GM12878 (cell line): Measurements from ENCODE around the gene PRR16. TPM values are rescaled to one million over a fixed set of nuclear protein-coding genes. Genes with fewer than 3 reads are reported as not detected.

ENCODE experiments used
- ATAC-seq: fragments of 200-7000 bp; cut with Tn5 transposase; 3 replicates; pipeline ENCODE4 v1.9.1; 2020; ENCODE audit warnings: mild to moderate bottlenecking, moderate library complexity
- BruUV-seq: library from RNA; stranded (reverse); fragments of 400-500 nt; replicated peaks from 2 replicates; lab custom pipeline; 2021; lab: Mats Ljungman, UMichigan
- CTCF ChIA-PET: fragments of 300-600 bp; sonication (Branson Sonifier 250); formaldehyde crosslinking; extraction: SDS; loops from one replicate; lab custom pipeline; 2021; ENCODE audit warnings: inconsistent platforms; lab: Yijun Ruan, JAX
- POLR2A ChIA-PET: fragments of 350-600 bp; formaldehyde crosslinking; extraction: SDS; loops from one replicate; lab custom pipeline; 2021; ENCODE audit warnings: inconsistent platforms; lab: Charles Lee
- RAD21 ChIA-PET: fragments of 300-600 bp; sonication (Branson Sonifier 250); formaldehyde crosslinking; loops from one replicate; lab custom pipeline; 2023; ENCODE audit warnings: antibody characterized with exemption; ENCODE audit not compliant: unreplicated experiment; lab: Charles Lee
- SMC1A ChIA-PET: fragments of 300-600 bp; sonication (Branson Sonifier 250); formaldehyde crosslinking; loops from one replicate; lab custom pipeline; 2023; ENCODE audit not compliant: unreplicated experiment, uncharacterized antibody; lab: Charles Lee
- DNase-seq: peaks from one replicate; pipeline ENCODE4 v3.0.0-alpha.2; 2011; ENCODE audit warnings: low read depth, low spot score
- FAIRE-seq: peaks from 3 replicates; lab custom pipeline; 2011; peaks lifted over from hg19 to GRCh38; lab: Jason Lieb, UNC
- H2AFZ ChIP-seq: 2 replicates; pipeline ENCODE4 v1.6.0; 2011; ENCODE audit warnings: low read depth, low read length, control low read depth; ENCODE audit not compliant: control insufficient read depth
- H3K27ac ChIP-seq: 2 replicates; pipeline ENCODE4 v1.5.1; 2011; ENCODE audit warnings: control low read depth; ENCODE audit not compliant: control insufficient read depth, insufficient read depth
- H3K27me3 ChIP-seq, 2 experiments: replicated peaks in 1 of 2; 2 replicates each; pipeline versions ENCODE4 v1.6.0 to v1.6.1; 2011; ENCODE audit warnings: low read length in 1 of 2; ENCODE audit not compliant: control insufficient read depth in 2 of 2, insufficient read depth in 2 of 2
- H3K36me3 ChIP-seq, 2 experiments: 2 replicates each; pipeline ENCODE4 v1.5.1; 2011; ENCODE audit warnings: low read length in 1 of 2; ENCODE audit not compliant: control insufficient read depth in 2 of 2, insufficient read depth in 2 of 2
- H3K4me1 ChIP-seq: 2 replicates; pipeline ENCODE4 v1.6.1; 2011; ENCODE audit warnings: mild to moderate bottlenecking, low read length, moderate library complexity, mixed read lengths; ENCODE audit not compliant: control insufficient read depth, insufficient read depth
- H3K4me2 ChIP-seq: 2 replicates; pipeline ENCODE4 v1.6.0; 2011; ENCODE audit warnings: control low read depth; ENCODE audit not compliant: control insufficient read depth, insufficient read depth
- H3K4me3 ChIP-seq: fragments of 200-600 bp; sonication (generic); 2 replicates; pipeline ENCODE4 v1.5.1; 2016
- H3K79me2 ChIP-seq: 2 replicates; pipeline ENCODE4 v1.6.0; 2011; ENCODE audit warnings: low read length; ENCODE audit not compliant: control insufficient read depth, insufficient read depth
- H3K9ac ChIP-seq: 2 replicates; pipeline ENCODE4 v1.8.0; 2011; ENCODE audit warnings: low read length, control low read depth, mixed read lengths; ENCODE audit not compliant: control insufficient read depth, insufficient read depth
- H3K9me3 ChIP-seq: replicated peaks from 3 replicates; pipeline ENCODE4 v1.5.1; 2011; ENCODE audit warnings: mild to moderate bottlenecking, low read length; ENCODE audit not compliant: control insufficient read depth, insufficient read depth
- H4K20me1 ChIP-seq: 2 replicates; pipeline ENCODE4 v1.6.0; 2011; ENCODE audit not compliant: control insufficient read depth, insufficient read depth
- BHLHE40 ChIP-seq, 2 experiments: fragments of 450-650 bp in 1 of 2; IDR thresholded peaks; 2 replicates each; pipeline ENCODE4 v1.6.1; 2011 to 2017; ENCODE audit warnings: low read depth in 2 of 2, borderline replicate concordance in 1 of 2, improper control_type of control experiment in 1 of 2, low read length in 1 of 2, mild to moderate bottlenecking in 1 of 2
- E2F4 ChIP-seq: IDR thresholded peaks from 2 replicates; pipeline ENCODE4 v1.6.1; 2012; ENCODE audit warnings: low read depth, low read length, improper control_type of control experiment
- MYB ChIP-seq: fragments of 150-350 bp; IDR thresholded peaks from 2 replicates; pipeline ENCODE4 v1.6.1; 2014; ENCODE audit warnings: mild to moderate bottlenecking, low read depth, low read length, borderline replicate concordance
- PAX5 ChIP-seq: IDR thresholded peaks from 2 replicates; pipeline ENCODE4 v1.6.1; 2011; ENCODE audit warnings: low read depth, low read length, borderline replicate concordance
- RUNX3 ChIP-seq: IDR thresholded peaks from 2 replicates; pipeline ENCODE4 v1.6.1; 2012; ENCODE audit warnings: low read length, inconsistent platforms
- STAT1 ChIP-seq: fragments of 450-650 bp; conservative IDR thresholded peaks from 2 replicates; pipeline ENCODE4 v1.6.1; 2014; ENCODE audit warnings: antibody characterized with exemption, mild to moderate bottlenecking
- ZBTB11 ChIP-seq: fragments of 450-650 bp; formaldehyde crosslinking; IDR thresholded peaks from 2 replicates; pipeline ENCODE4 v1.5.0; 2022; ENCODE audit warnings: mild to moderate bottlenecking, missing genetic modification characterization
- WGBS: methylation state at CpG from one replicate; pipeline ENCODE4 v1.1.6; 2016; ENCODE audit warnings: low lambda C conversion rate; ENCODE audit not compliant: insufficient replicate concordance, insufficient coverage; ENCODE audit errors: missing lambda C conversion rate; 5-methylcytosine and 5-hydroxymethylcytosine counted together
- in situ Hi-C: fragments of 300-500 bp; cut with MboI; formaldehyde crosslinking; loops from 9 replicates; pipeline ENCODE4 v1.14.3; 2018; ENCODE audit warnings: mixed read lengths
- intact Hi-C: fragments of 100-400 bp; cut with micrococcal nuclease; formaldehyde crosslinking; loops from one replicate; pipeline ENCODE4 v1.14.2; 2022; ENCODE audit not compliant: unreplicated experiment
- polyA plus RNA-seq, 11 experiments: library from polyadenylated mRNA; depleted of rRNA in 4 of 11; unstranded in 6 of 11; stranded (reverse) in 5 of 11; fragments of >200 nt; fragmentation: Nextera tagmentation in 4 of 11; fragmentation: Illumina TruSeq in 1 of 11; extraction: Ambion mirVana in 4 of 11; extraction: Trizol in 1 of 11; gene quantifications; 1 replicate in 1 of 11; 2 replicates in 10 of 11; pipeline versions ENCODE4 v1.2.1 to v1.2.3, GENCODE V29; 2011 to 2016; ENCODE audit warnings: inconsistent platforms in 2 of 11, missing spikeins in 2 of 11, low read depth in 1 of 11
- total RNA-seq, 4 experiments: library from RNA; depleted of rRNA in 3 of 4; stranded (reverse); fragments of >200 nt in 3 of 4; fragmentation: Illumina TruSeq in 1 of 4; extraction: Trizol in 1 of 4; gene quantifications; 2 replicates each; pipeline versions ENCODE4 v1.2.1 to v1.2.3, GENCODE V29; 2013 to 2021

Gene PRR16
- total and polyA plus RNA-seq, 10 of the 15 experiments (the other 5 are each of a cell fraction or from before 2014, with no cell fraction given): not detected

DNA sequence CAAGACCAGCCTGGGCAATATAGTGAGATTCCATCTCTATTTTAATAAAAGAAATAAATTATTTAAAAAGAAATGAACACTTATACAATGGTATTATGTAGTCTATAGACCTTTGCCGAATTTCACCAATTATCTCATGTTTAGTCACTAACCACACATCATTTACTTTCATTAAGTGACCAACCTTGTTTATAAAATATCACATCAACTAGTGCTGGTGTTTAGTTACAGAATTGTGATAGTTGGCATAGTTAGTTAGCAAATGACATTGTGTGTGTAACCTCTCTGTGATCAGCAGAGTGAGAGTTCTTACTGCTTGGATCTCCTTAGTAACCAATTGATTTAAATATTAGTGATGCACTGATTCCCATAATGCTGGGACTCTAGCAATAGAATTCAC is 71.8 kb downstream of the PRR16 start (continued):
- TF ChIP-seq ZBTB11 (CRISPR knock-in tag): no peak

GRCh38 chr5:120538149-120538548 is 74.0 kb downstream of the PRR16 start:
- H3K79me2 ChIP-seq: no peaks in the 10 kb centered on the region
- no peak overlapping the region for H3K4me3 ChIP-seq
- in situ Hi-C loops (no loop called here), intact Hi-C loops (no loop called here)
- WGBS: 13% methylated on average over 2 of the region's 2 CpGs
- BruUV-seq: no TSS peak
- H3K9ac ChIP-seq: no peak overlapping the region
- ChIA-PET POLR2A (no interaction called here), RAD21 (no interaction called here), CTCF (no interaction called here), SMC1A (no interaction called here)
- no peak overlapping the region for H2AFZ ChIP-seq
- no peaks in the 10 kb centered on the region for H3K27me3 ChIP-seq
- TF ChIP-seq BHLHE40 (IDR thresholded peaks at IDR 0.05; ENCODE audit: borderline replicate concordance in 1 of 2, low read depth in 2 of 2, low read length in 1 of 2): no peak
- TF ChIP-seq MYB: no peak
- no peak for TF ChIP-seq E2F4
- TF ChIP-seq RUNX3: no peak
- no peak for TF ChIP-seq PAX5
- no peak for TF ChIP-seq STAT1
- no peak overlapping the region for H3K4me2 ChIP-seq
- FAIRE-seq: no peak
- no peak for DNase-seq
- no peak overlapping the region for H3K27ac ChIP-seq
- H3K9me3 ChIP-seq: no peaks in the 10 kb centered on the region
- ATAC-seq: no peak
- no peaks in the 10 kb centered on the region for H3K4me1 ChIP-seq
- H3K36me3 ChIP-seq: no peaks in the 10 kb centered on the region
- H4K20me1 ChIP-seq: no peaks in the 10 kb centered on the region
